ENCODE results near the gene CYP39A1.

Gene CYP39A1

GRCh38 chr6:46592046-46592445 is 60.6 kb downstream of the CYP39A1 start:
- DNase-seq (ENCODE audit: low read depth in 1 of 2, low spot score in 1 of 2): no peak

GRCh38 chr6:46590765-46591164 is 61.9 kb downstream of the CYP39A1 start:
- DNase-seq (ENCODE audit: low read depth in 1 of 2, low spot score in 1 of 2): no peak

- DNase-seq (ENCODE audit: low read depth in 1 of 2, low spot score in 1 of 2): no peak
Observed at GRCh38 chr6:46586906-46587305, 65.7 kb downstream of the CYP39A1 start.

- no peak for DNase-seq (ENCODE audit: low read depth in 1 of 2, low spot score in 1 of 2)
Observed at GRCh38 chr6:46584586-46584985, 68.0 kb downstream of the CYP39A1 start.

- no peak for DNase-seq (ENCODE audit: low read depth in 1 of 2, low spot score in 1 of 2)
Observed at GRCh38 chr6:46583721-46584120, 68.9 kb downstream of the CYP39A1 start.

GRCh38 chr6:46583081-46583480 is 69.5 kb downstream of the CYP39A1 start:
- no peak for DNase-seq (ENCODE audit: low read depth in 1 of 2, low spot score in 1 of 2)

GRCh38 chr6:46581459-46582177 is 71.0 kb downstream of the CYP39A1 start:
- no peak for DNase-seq (ENCODE audit: low read depth in 1 of 2, low spot score in 1 of 2)

- DNase-seq (ENCODE audit: low read depth in 1 of 2, low spot score in 1 of 2): no peak
Observed at GRCh38 chr6:46575530-46575929, 77.1 kb downstream of the CYP39A1 start.

- DNase-seq (ENCODE audit: low read depth in 1 of 2, low spot score in 1 of 2): no peak
Observed at GRCh38 chr6:46573140-46573539, 79.5 kb downstream of the CYP39A1 start.

GRCh38 chr6:46565531-46565930 is 87.1 kb downstream of the CYP39A1 start:
- no peak for DNase-seq (ENCODE audit: low read depth in 1 of 2, low spot score in 1 of 2)

- DNase-seq (ENCODE audit: low read depth in 1 of 2, low spot score in 1 of 2): no peak
Observed at GRCh38 chr6:46563924-46564323, 88.7 kb downstream of the CYP39A1 start.

GRCh38 chr6:46556053-46556452 is 96.6 kb downstream of the CYP39A1 start:
- DNase-seq (ENCODE audit: low read depth in 1 of 2, low spot score in 1 of 2): no peak

- DNase-seq (ENCODE audit: low read depth in 1 of 2, low spot score in 1 of 2): no peak
Observed at GRCh38 chr6:46555129-46555528, 97.5 kb downstream of the CYP39A1 start.

- no peak for DNase-seq (ENCODE audit: low read depth in 1 of 2, low spot score in 1 of 2)
Observed at GRCh38 chr6:46549155-46549554, 103.5 kb downstream of the CYP39A1 start.

- no peak for DNase-seq (ENCODE audit: low read depth in 1 of 2, low spot score in 1 of 2)
Observed at GRCh38 chr6:46541556-46541955, 111.1 kb downstream of the CYP39A1 start.

- DNase-seq (ENCODE audit: low read depth in 1 of 2, low spot score in 1 of 2): no peak
Observed at GRCh38 chr6:46539866-46540265, 112.8 kb downstream of the CYP39A1 start.

GRCh38 chr6:46538800-46539480 is 113.7 kb downstream of the CYP39A1 start:
- no peak for DNase-seq (ENCODE audit: low read depth in 1 of 2, low spot score in 1 of 2)

- no peak for DNase-seq (ENCODE audit: low read depth in 1 of 2, low spot score in 1 of 2)
Observed at GRCh38 chr6:46530896-46531295, 121.7 kb downstream of the CYP39A1 start.

- DNase-seq (ENCODE audit: low read depth in 1 of 2, low spot score in 1 of 2): no peak
Observed at GRCh38 chr6:46528961-46529750, 123.5 kb downstream of the CYP39A1 start.

- no peak for DNase-seq (ENCODE audit: low read depth in 1 of 2, low spot score in 1 of 2)
Observed at GRCh38 chr6:46526607-46527006, 126.0 kb downstream of the CYP39A1 start.

GRCh38 chr6:46525583-46525982 is 127.0 kb downstream of the CYP39A1 start:
- no peak for DNase-seq (ENCODE audit: low read depth in 1 of 2, low spot score in 1 of 2)

GRCh38 chr6:46521464-46521971 is 131.1 kb downstream of the CYP39A1 start:
- no peak for DNase-seq (ENCODE audit: low read depth in 1 of 2, low spot score in 1 of 2)

Data from activated T-helper 1 cell treated with anti-CD3 and anti-CD28 coated beads, Interleukin-2, amount 50 U/mL, for 16 hours (primary cell).